CD4-positive, alpha-beta T cell treated with Interleukin-6 at 100 ng/mL for 8 hours (primary cell): ENCODE data around the gene SHB.

Experiments used
- DNase-seq: peaks from one replicate; pipeline ENCODE4 v3.0.0-alpha.2; 2020; ENCODE audit warnings: mixed read lengths, low spot score

SHB gene

DNA sequence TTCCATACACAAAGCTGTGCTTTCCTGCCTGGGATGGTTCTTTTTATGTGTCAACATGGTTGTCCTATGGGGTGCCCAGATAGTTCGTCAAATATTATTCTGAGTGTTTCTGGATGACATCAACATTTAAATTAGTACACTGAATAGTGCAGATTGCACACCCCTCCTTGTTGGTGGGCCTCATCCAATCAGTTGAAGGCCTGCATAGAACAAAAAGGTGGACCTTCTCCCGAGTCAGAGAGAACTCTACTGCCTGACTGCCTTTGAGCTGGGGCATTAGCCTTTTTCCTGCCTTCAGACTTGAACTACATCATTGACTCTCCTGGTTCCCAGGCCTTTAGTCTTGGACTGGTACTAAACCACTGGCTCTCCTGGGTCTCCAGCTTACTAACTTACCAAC, 80.4 kb downstream of the SHB start:
- DNase-seq = no peak

DNA sequence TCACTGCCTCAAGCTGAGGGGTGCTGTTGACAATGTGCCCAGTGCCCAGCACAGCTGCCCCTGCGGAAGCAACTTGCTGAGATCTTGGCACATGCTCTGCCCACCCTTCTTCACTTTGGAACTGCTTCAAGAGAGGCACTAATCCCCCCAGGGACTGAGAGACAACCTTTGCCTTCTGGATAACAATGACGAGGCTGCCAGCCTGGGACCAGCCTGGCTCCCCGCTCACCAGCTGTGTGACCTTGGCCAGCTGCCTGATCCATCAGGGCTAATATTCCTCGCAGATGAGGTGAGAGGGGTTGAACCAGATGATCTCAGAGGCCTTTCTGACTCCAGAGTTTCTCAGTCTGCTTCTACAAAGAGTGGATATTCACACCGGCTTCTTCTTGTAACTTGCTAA, 81.0 kb downstream of the SHB start:
- DNase-seq = no peak

DNA sequence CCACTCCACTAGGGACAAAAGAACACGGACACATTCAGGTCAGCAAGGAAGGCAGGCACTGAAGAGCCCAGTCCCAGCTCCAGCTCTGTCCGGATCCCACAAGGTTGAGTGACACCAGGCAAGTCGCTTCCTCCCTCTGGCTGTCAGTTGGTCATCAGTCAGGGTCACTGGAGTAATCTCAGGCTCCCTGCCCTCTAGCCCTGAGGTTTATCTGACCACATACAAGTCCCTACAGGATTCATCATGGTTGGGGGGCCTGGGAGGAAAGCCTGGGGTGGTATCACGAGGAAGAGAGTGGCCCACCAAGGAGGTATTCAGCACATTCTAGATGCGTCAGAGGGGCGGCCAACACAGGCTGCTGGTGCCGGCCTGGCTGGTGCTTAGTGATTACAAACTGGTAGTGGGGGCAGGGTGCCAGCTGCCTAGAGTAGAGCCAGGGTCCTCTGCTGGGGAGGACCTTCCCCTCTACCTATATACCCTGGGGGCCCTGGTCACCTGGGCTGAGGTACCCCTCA, 81.5 kb downstream of the SHB start:
- DNase-seq = no peak

DNA sequence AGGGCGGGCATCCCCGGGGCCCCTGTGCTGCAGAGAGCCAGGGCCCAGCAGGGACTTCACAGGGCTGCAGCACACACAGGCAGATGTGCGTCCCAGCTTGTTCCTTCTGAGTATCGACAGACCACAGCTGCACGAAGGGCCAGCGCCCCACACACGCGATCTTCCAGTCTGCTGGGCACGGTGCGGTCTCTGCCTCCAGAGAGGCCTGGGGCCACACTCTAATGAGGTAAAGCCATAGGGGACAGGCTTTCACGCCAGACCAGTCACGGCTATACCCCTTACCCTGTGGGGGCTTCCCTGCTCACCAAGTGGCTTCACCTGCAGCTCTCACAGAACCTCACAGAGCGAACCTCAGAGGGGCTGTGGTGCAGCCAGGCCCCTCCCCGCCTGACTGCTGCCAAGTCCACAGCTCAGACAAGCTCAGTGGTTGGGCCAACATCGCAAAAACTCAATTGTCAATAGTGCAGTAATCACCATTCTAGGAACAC, 82.2 kb downstream of the SHB start:
- DNase-seq = no peak

DNA sequence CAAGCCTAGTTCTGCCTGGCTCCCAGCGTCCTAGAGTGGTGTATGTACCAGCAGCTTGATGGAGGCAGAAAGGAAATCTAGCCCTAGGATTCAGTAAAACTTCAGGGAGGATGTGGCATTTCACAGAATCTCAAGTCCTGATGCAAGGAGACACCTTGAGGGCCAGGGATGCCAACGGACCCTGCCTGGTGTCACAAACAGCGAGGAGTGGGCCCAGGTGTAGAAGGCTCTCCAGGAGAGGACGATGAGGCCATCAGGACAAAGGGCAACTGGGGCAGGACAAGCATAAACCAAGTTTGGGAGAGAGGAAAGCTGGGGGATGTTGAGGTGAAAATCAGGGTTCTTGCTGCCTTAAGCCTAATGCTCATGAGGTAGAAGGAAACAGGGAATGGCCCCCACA, 83.0 kb downstream of the SHB start:
- DNase-seq = no peak

DNA sequence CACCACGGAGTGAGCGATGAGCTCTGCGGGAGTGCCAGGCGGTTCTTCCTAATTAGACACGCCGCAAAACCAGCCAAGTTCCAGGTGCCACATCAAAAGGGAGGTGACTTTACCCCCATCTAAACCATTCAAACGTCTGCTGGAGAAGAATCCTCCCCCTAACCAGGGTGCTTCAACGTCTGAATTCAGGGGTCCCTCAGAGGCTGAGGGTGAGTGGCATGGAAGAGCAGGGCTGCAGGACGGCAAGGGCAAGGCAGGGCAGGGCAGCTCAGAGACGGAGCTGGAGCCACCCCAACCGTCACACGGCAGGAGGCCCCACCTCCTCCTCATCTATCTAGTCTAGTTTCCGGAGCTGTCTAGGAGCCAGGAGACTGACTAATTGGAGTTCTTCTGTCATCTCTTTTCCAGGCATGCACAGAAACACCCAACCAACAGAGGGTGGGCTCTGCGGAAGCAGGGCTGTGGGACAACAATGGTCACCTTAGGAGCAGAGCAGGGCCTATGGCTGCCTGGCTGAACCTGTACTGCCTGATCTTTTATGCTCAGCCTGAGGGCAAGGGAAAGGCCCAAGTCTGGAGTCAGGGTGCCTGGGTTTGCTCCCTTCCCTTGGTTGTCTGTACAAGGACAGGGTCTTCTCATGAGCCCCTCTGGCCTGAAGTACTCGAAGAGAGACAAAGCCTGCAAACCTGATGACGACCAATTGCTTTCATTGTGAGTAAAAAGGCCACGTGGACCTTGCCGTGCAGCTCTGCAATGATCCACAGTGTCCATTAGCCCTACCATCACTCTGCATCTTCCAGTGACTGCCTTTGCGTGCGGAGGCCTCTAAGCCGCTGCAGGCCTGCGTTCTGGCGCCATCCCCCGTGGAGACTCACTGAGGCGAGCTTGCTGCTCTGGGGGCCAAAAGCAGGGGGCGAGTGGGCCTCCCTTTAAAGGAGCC, 84.1 kb downstream of the SHB start:
- DNase-seq = no peak

DNA sequence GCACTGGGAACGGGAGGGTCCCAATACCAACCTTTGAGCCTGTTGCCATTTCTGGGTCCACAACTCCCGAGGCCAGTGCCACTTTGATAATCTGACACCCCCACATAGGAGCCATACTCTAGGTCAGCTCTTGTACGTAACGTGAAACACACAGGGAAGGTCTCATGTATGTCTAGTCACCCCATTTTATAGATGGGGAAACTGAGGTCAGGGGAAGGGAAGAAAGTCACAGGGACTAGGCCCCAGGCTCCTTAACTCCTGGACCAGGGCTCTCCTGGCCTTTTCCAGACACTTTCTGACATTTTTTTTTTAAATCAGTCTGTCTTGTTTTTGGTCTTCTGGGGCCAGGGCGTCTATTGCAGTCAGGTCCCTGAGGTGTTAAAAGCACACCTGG, 84.8 kb downstream of the SHB start:
- no peak for DNase-seq

DNA sequence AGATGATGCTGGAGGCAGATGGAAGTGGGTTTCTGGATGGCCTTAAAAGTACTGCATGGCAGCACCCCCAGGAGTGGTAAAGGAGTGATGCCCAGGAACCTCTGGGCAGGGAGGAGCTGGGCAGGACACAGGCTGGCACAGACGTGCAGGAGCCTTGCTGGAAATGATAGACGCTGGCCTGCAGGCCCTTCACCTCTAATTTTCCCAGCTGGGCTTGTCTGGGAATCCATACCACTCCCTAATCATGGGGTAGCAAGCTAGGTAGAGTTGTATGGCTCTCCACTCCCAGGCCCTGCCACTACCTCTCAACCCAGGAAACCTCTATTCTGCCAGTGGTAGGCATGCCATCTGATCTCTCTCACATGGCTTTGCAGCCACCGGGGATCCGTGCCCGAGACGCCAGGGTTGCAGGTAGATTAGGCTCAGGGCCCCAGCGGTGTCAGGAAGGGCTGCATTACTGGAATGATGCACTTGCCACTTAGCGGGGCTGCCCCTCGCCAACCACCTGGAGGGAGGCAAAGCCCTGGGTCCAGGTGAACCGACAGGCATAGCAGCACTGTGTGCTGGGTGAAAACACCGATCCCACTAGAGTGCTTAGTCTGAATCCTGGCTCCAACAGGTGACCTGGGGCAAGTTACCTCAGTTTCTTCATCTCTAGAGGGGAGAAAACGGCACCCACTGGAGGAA, 85.5 kb downstream of the SHB start:
- no peak for DNase-seq

DNA sequence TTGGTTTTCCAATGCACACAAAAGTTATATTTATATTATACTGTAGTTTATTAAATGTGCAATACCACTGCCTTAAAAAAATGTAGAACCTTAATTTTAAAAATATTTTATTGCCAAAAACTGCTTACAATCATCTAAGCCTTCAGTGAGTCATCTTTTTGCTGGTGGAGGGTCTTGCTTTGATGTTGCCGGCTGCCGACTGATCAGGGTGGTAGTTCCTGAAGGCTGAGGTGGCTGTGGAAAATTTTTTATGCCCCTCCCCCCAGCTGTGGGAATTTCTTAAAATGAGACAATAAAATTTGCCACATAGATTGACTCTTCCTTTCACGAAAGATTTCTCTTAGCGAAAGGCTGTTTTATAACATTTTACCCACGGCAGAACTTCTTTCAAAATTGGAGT, 89.2 kb downstream of the SHB start:
- DNase-seq = no peak

DNA sequence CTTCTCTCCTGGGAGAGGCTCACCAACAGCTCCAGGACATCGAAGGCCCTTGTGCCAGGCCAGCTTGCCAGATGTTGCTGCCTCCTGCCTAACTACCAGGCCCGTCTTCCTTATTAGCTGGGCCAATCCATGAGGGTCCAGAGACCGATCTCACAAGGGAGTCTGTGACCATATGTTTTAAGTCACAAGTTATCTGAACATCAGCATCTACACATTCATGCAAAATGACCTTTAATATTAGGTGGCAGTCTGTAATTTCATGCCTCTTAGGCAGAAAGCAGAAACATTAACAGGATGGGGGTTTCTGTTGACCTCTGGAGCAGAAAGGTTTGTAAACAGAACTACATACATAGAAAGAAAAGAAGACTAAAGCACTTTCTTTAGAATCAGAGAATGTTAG, 90.0 kb downstream of the SHB start:
- no peak for DNase-seq

DNA sequence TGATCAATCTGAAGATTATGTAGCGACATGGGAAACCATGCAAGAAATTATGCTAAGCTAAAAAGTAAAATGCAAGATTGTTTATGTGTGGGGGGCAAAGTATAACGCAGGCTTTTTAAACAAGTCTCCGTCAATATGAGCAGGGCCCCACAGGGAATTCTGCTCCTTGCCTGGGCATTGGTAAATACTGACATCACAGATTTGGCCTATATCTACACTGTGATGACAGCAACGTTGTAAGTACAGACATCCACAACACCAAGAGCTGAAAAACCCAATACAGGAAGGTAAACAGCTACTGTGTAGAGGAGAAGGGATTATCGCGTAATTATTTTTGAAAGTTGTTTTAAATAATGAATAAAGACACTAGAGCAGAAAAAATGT, 90.6 kb downstream of the SHB start:
- DNase-seq = no peak

DNA sequence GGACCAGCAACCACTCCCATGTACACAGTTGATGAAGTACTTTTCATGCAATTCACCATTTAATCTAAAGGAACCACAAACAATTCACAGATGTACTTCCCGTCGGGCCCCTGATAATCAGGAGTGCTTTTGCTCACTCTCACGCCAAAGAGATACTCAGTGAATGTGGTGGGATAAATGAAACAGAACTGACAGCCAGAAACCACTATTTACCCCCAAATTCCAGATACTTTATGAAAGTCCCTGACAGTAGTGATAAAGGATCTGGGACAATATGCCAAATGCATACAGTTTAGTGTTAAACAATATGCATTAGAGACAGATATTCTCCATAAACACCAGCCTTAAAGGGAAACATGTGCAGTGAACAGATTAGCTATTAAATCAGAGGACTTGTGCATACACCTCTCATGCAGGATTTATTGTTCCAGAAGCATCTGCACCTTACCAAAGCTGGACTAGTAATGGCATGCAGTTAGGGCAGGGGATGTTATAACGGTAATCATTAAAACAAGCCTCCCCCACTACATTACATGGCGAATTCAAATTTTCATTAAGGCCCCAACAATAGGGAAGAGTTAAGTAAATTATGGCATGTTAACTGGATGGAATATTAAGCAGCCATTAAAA, 91.1 kb downstream of the SHB start:
- DNase-seq = no peak

DNA sequence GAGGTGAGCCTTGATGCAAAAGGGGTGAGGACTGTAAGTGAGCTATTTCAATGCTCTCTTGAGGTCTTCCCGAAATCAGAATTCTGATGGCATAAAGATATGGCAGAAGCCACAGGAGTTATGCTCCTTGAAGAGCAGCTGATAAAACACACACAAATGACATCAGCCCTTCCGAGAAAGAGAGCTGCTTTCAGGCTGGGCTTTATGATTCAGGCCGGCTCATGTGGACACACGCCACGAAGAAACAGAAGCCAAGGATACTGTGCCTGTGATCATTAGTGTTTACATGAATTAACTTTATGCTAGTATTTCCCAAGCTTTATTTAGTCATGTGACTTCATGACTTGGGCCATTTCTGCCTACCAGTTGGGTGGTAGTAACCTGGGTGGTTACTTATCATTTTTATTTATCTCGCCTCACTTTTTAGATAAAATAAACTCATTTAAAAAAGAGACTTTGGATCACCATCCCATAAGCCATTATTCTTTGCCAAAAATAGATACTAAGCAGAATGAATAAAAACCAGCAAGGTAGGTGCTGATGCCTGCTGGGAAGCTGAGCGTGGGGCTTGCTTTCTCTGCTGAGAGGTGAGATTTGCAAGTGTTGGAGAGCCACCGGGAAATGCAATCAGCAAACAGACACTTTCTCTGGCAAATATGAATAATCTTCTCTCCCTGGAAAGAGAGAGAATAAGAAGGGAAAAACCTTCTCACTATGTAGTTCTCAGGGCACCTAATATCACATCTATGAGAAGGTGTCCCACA, 92.1 kb downstream of the SHB start:
- no peak for DNase-seq

DNA sequence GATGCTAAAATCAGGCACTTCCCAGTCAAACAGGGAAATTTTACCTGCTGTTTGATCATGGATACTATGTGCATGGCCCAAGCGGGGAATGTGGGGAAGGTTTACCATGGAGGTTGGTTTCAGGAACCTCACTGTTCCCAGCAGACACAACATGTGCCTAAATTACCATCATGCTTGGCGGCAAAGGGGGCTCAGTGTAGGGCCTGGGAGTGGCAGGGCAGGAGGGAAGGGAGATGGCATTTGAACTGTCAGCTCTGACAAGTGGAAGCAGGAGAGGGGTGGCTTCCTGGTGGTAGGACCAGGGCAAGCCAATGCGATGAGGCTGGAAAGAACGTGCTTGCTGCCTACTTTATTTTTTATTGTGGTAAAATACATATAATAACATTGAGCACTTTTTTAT, 93.4 kb downstream of the SHB start:
- no peak for DNase-seq

DNA sequence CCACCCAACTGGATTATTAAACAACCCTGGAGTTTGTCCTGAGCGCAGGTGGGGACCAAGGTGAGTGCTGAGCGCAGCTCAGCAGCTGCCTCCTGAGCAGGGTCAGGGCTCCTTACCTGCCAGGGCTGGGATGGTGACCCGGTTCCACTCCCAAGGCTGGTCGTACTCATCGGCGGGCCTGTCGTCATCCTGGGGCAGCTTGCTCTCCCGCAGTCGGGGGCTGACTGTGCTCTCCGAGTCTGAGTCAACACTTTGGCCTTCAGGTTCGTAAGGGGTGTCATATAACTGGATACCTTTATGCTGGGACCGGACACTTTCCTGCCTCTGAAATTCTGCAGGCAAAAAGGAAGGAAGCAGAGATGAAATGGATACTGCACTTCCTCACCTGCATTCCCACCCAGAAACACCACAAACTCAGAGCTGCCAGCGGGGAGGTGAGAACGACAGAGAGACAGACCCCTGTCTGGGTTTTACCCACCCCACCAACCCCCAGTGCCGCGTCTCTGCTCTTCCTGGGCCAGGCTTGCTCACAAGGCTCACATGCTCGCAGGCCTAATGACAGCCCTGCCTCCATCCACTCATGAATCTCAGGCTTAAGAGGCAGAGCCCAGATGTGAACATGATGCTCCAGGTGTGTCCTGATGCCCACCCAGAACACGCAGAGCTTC, 94.4 kb downstream of the SHB start:
- no peak for DNase-seq

DNA sequence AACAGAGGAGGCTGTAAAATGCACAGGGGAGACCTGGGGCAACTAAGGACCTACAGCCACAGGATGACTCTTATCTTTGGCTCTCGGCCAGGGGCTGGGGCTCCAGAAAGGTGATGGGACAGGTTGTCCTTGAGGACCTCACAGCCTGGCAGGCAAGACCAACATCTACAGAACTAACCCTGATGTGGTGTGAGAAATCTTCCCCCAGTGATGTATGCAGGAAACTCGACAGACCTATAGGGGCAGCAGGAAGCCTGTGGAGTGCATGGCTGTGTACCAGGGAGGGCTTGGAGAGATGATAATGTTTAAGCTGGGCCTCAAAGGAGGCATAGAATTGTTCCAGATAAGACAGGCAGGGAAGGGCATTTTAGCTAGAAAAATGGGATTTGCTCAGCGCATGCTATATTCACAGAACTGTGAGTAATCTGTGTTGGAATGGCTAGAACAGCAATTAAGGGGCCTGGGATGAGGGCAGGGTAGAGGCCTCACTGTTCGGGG, 96.6 kb downstream of the SHB start:
- no peak for DNase-seq

DNA sequence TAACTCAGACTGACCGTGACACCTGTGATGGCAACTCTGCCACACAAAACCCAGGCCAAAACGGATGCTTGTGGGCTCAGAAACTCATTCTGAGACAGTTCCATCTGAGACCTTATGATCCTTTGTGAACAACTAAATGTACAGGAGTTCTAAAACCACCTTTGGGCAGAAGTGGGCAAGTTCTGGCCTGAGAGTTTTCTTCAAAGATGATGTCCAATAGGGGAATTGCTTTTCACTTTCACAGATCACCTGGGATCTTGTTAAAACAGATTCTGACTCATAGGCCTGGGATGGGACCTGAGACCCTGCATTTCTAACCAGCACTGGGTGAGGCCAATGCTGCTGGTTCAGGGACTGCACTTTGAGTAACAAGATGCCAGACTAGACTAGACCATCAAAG, 97.3 kb downstream of the SHB start:
- DNase-seq = no peak

DNA sequence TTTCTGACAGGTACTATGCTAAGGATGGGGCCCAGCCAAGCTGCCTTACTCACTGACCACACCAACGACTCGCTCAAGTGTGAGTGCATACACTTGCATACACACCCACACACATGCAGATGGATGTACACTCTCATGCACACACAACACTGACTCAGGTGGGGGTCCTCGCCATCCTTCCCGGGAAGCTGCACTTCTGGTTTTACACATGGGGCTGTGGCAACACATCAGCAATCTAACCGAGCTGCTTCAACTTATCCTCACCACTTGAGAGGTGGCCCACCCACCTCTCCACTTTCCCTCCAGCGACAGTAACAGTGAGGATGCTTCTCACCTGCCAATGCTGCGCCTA, 97.9 kb downstream of the SHB start:
- no peak for DNase-seq

DNA sequence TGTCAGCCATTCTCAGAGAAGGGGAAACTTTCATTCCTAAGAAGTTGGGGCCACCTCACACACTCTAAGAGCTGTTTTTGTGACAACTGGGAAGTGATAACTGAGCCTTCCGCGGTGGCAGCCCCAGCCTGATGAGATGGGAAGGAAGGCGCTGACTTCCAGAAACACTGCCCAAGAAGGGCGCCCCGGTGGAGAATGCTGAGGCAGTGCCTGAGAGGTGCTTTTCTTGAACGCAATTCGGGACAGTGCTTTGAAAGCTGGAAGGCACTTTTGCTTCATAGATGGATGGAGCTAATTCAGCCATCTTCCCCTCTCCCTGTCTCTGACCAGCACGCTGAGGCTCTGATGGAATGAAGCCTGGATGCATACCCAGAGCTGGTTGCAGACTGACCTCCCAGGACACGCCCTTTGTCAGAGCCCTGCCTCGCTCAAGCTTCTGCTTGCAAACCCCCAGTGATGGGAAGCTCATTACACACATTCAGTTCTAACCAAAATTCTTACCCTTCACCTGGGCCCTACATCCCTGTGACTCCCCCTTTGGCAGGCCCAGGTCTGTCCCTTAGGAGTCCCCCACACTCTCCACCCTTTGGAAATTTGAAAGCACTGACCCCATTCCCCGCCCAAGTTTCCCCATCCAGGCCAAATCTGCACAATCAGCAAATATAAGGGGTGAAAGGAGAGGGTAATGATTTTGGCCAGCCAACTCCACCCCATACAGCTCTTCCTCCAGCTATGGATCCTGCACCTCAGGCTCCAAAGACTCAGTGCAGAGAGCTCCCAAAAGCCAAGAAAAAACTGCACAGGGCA, 98.5 kb downstream of the SHB start:
- no peak for DNase-seq

DNA sequence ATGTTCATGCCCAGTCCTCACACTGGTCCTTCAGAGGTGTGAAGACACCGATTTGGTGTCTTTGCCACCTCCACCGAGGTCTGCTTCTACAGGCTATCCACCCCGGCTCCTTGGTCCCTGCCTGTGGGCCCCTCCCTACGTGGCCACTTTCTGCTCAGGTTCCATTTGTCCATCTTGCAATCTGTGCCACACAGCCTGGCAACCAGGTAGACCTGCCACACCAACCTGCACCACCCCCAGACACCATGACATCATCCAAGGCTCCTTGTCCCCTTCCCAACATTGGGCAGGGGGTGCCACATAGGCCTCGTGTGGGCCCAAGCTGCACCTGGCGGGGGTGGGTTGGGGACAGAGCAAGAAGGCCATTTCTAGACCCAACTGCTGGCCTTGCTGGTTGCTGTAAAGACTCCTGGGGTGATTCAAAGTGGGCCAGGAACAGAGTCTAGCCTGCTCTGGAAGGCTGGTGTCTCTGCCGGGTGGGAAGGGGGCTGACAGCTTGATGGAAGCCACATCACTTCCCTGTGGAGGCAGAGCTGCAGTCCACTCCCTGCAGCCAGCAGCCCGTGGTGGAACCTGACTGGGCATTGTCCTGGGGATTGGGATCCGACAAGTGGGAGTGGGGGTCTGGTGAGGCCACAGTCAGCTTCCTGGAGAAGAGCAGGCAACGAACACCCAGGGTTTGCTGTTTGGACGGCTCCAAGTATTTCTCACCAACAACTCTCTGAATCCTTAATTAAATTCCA, 99.3 kb downstream of the SHB start:
- no peak for DNase-seq
